ENCODE measurements around the gene NOL7. TPM values are rescaled to one million over a fixed set of nuclear protein-coding genes. Genes with fewer than 3 reads are reported as not detected.
A peak's percentile ranks its signal among the peaks of the same experiment; 100 is the strongest.

The NOL7 gene
- total RNA-seq, 1 donor from 2014 or later: 40.5 TPM

DNA sequence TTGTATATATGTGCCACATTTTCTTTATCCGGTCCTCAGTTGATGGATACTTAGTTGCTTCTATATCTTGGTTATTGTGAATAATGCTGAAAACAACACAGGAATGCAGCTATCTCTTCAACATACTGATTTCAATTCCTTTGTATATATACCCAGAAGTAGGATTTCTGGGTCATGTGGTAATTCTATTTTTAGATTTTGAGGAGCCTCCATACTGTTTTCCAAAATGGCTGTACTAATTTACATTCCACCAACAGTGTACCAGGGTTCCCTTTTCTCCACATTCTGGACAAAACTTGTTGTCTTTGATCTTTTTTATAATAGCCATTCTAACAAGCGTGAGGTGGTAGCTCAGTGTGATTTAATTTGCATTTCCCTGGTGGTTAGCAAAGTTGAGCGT lies 39.1 kb upstream of the NOL7 start:
- Mint-ChIP-seq H3K9me3 (ENCODE audit: low read depth) (peaks cover 6% of the 10 kb centered on the region), H3K36me3 (ENCODE audit: insufficient read depth) (peaks cover 12% of the 10 kb centered on the region), H3K4me1 (ENCODE audit: low read depth) (peaks cover 9% of the 10 kb centered on the region), H3K4me3 (ENCODE audit: low read depth) (peak overlapping the region; percentile 68), H3K27ac (no peak overlapping the region), H3K27me3 (no peaks in the 10 kb centered on the region)
- no peak for DNase-seq (ENCODE audit: low spot score, unreplicated experiment)
- TF ChIP-seq, protein P1, sequence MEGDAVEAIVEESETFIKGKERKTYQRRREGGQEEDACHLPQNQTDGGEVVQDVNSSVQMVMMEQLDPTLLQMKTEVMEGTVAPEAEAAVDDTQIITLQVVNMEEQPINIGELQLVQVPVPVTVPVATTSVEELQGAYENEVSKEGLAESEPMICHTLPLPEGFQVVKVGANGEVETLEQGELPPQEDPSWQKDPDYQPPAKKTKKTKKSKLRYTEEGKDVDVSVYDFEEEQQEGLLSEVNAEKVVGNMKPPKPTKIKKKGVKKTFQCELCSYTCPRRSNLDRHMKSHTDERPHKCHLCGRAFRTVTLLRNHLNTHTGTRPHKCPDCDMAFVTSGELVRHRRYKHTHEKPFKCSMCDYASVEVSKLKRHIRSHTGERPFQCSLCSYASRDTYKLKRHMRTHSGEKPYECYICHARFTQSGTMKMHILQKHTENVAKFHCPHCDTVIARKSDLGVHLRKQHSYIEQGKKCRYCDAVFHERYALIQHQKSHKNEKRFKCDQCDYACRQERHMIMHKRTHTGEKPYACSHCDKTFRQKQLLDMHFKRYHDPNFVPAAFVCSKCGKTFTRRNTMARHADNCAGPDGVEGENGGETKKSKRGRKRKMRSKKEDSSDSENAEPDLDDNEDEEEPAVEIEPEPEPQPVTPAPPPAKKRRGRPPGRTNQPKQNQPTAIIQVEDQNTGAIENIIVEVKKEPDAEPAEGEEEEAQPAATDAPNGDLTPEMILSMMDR (IDR thresholded peaks at IDR 0.05; ENCODE audit: unreplicated experiment): no peak

DNA sequence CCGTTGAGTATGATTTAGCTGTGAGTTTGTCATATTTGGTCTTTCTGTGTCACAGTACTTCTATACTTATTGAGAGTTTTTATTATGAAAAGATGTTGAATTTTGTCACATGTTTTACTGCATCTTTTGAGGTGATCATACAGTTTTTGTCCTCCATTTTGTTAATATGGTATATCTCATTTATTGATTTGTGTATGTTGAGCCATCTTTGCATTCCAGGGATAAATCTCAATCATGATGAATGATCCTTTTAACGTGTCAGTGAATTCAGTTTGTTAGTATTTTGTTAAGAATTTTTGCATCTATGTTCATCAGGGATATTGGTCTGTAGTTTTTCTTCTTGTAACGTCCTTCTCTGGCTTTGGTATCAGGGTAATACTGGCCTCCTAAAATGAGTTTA lies 37.2 kb upstream of the NOL7 start:
- peaks cover 6% of the 10 kb centered on the region for H3K9me3 Mint-ChIP-seq (ENCODE audit: low read depth)
- peaks cover 9% of the 10 kb centered on the region for H3K4me1 Mint-ChIP-seq (ENCODE audit: low read depth)
- H3K27ac Mint-ChIP-seq: no peak overlapping the region
- TF ChIP-seq, protein P1 (IDR thresholded peaks at IDR 0.05; ENCODE audit: unreplicated experiment): no peak
- DNase-seq (ENCODE audit: low spot score, unreplicated experiment): no peak
- H3K36me3 Mint-ChIP-seq (ENCODE audit: insufficient read depth): peaks cover 15% of the 10 kb centered on the region
- no peak overlapping the region for H3K4me3 Mint-ChIP-seq (ENCODE audit: low read depth)
- H3K27me3 Mint-ChIP-seq: no peaks in the 10 kb centered on the region

DNA sequence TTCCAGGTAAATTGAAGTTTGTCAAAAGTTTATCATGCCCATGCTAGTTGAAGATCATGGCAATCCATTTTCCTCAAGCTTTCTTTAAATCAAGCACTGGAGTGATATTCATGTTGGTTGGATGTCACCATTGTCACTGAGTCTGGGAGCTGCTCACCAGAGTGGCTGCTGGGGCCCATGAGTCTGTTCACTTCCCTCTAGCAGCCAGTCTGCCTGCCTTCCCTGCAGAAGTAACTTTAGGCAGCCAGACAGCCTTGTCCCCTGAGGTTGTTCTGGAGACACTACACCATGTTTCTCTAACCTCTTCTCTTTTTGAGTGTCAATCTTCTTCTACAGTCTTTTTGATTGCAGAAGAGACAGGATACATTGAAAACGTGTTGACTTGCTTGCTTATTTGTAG lies 35.2 kb upstream of the NOL7 start:
- no peak overlapping the region for H3K4me3 Mint-ChIP-seq (ENCODE audit: low read depth)
- H3K27me3 Mint-ChIP-seq: no peaks in the 10 kb centered on the region
- peaks cover 5% of the 10 kb centered on the region for H3K4me1 Mint-ChIP-seq (ENCODE audit: low read depth)
- H3K9me3 Mint-ChIP-seq (ENCODE audit: low read depth): peaks cover 6% of the 10 kb centered on the region
- DNase-seq (ENCODE audit: low spot score, unreplicated experiment): no peak
- H3K27ac Mint-ChIP-seq: no peak overlapping the region
- TF ChIP-seq, protein P1 (IDR thresholded peaks at IDR 0.05; ENCODE audit: unreplicated experiment): no peak
- peaks cover 20% of the 10 kb centered on the region for H3K36me3 Mint-ChIP-seq (ENCODE audit: insufficient read depth)

DNA sequence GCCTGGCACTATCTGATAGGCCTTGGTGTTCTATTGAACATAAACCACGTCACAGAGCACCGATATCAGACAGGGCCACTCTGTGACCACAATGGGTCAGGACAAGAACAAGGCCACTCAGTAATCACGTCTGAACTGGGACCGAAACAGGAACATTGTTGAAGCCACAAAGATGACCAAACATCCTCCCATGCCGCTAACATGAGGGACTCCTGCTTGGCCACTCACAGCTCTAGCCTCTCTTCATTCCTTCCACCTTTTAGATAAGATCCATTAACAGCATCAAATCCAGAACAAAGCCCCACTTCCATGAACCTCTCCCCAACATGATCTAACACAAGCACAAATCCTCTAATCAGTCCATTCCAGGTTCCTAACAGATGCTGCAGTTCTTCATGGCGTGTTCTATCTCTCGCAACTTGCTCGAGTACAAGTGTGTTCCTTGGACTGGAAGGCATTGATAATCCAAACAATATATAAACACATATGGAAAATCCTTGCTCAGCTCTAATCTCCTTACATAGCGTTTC lies 33.4 kb upstream of the NOL7 start:
- no peaks in the 10 kb centered on the region for H3K27me3 Mint-ChIP-seq

DNA sequence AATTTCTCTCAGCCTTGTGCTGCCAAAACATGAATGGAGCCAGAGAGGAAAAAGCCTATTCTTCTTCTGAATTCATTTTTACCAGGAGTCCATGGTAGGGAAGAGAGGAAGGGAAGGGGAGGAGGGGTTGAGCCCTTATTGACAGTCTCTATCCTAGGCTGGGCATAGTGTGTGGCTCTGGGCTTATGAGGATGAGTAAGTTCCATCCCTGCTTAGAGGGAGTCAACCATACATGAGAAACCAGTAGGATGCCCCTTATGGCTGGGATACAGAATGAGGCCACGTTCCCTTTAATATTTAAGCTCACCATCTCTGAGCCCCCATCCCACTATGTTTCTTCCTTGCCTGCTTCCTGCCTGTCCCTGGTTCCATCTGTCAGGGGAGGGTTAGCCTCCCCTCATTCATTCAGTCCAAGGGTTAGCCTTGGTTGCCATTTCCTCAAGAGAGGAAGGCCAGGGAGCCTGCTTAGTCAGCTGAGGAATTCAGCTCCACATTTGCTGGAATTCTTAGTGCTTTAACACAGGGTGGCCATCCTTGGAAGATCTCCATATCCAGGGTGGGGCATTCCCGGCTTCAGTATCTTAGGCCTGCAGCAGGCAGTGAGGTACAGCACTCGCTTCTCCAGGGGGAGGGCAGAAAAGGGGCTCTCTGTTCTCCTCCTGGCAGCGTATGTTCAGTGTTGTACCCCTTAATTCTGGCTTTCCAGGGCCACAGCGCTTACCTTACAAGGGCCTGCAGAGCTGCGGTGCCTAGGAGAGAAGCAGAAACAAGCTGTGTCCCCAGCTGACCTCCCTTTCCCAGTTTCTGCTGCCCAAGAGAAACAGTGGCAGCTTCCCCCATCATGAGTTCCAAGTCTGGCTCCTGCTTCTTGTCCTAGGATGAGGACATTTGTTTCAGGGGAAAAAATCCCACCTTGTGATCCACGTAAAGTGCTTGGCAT lies 28.3 kb upstream of the NOL7 start:
- H3K27me3 Mint-ChIP-seq: no peaks in the 10 kb centered on the region
- H3K9me3 Mint-ChIP-seq (ENCODE audit: low read depth): no peaks in the 10 kb centered on the region
- DNase-seq (ENCODE audit: low spot score, unreplicated experiment): no peak
- no peaks in the 10 kb centered on the region for H3K4me1 Mint-ChIP-seq (ENCODE audit: low read depth)
- peaks cover 10% of the 10 kb centered on the region for H3K36me3 Mint-ChIP-seq (ENCODE audit: insufficient read depth)
- TF ChIP-seq, protein P1 (IDR thresholded peaks at IDR 0.05; ENCODE audit: unreplicated experiment): no peak
- no peak overlapping the region for H3K27ac Mint-ChIP-seq
- no peak overlapping the region for H3K4me3 Mint-ChIP-seq (ENCODE audit: low read depth)

More for the DNA sequence above, 33.4 kb upstream of the NOL7 start:
- no peak overlapping the region for H3K27ac Mint-ChIP-seq
- H3K36me3 Mint-ChIP-seq (ENCODE audit: insufficient read depth): peaks cover 24% of the 10 kb centered on the region
- DNase-seq (ENCODE audit: low spot score, unreplicated experiment): no peak
- H3K9me3 Mint-ChIP-seq (ENCODE audit: low read depth): peaks cover 6% of the 10 kb centered on the region
- TF ChIP-seq, protein P1 (IDR thresholded peaks at IDR 0.05; ENCODE audit: unreplicated experiment): no peak
- H3K4me1 Mint-ChIP-seq (ENCODE audit: low read depth): no peaks in the 10 kb centered on the region
- no peak overlapping the region for H3K4me3 Mint-ChIP-seq (ENCODE audit: low read depth)

Data from progenitor cell of endocrine pancreas (in vitro differentiated cells).